Ovary (tissue), 9 donors: Measurements from ENCODE around the gene DHRS7B. TPM values are rescaled to one million over a fixed set of nuclear protein-coding genes. Genes with fewer than 3 reads are reported as not detected.

Source experiments
- DNase-seq, 5 donors: peaks; one replicate each; pipeline ENCODE4 v3.0.0-alpha.2; 2019 to 2020
- H3K27ac ChIP-seq, 2 donors: fragments of 200-600 bp; one replicate each; pipeline versions ENCODE4 v1.5.1 to v1.8.0; 2019 to 2022
- H3K27me3 ChIP-seq: fragments of 200-600 bp; one replicate; pipeline ENCODE4 v1.8.0; 2022
- H3K36me3 ChIP-seq: fragments of 200-600 bp; sonication (generic); one replicate; pipeline ENCODE4 v1.5.1; 2019
- H3K4me1 ChIP-seq: one replicate; pipeline ENCODE4 v1.8.1; 2013; ENCODE audit warnings: mild to moderate bottlenecking, moderate library complexity; ENCODE audit not compliant: insufficient read depth
- H3K4me3 ChIP-seq: fragments of 200-600 bp; sonication (generic); one replicate; pipeline ENCODE4 v1.5.1; 2017
- H3K9me3 ChIP-seq, 2 donors: fragments of 200-600 bp in 1 of 2; sonication (generic) in 1 of 2; one replicate each; pipeline versions ENCODE4 v1.5.1 to v1.8.1; 2013 to 2019; ENCODE audit warnings: mild to moderate bottlenecking in 1 of 2, moderate library complexity in 1 of 2
- CTCF ChIP-seq, 3 donors: fragments of 450-650 bp in 2 of 3; fragments of 200-600 bp in 1 of 3; IDR thresholded peaks; one replicate each; pipeline versions ENCODE4 v1.5.1 to v1.8.0; 2016 to 2022; ENCODE audit warnings: antibody characterized with exemption in 3 of 3, mild to moderate bottlenecking in 1 of 3
- EP300 ChIP-seq: sonication (generic); formaldehyde crosslinking; IDR thresholded peaks from one replicate; pipeline ENCODE4 v1.6.1; 2017; ENCODE audit warnings: antibody characterized with exemption
- POLR2A ChIP-seq: fragments of 450-650 bp; IDR thresholded peaks from one replicate; pipeline ENCODE4 v1.6.1; 2017; ENCODE audit warnings: antibody characterized with exemption, mild to moderate bottlenecking, moderate library complexity
- WGBS, 3 donors: extraction: QIAGEN DNeasy Blood & Tissue Kit in 1 of 3; methylation state at CpG; one replicate each; pipeline versions ENCODE4 v1.1.5 to v1.1.7; 2013 to 2017; 5-methylcytosine and 5-hydroxymethylcytosine counted together
- intact Hi-C, 4 donors: fragments of 100-400 bp; cut with DNase I; formaldehyde crosslinking; loops; one replicate each; pipeline versions ENCODE4 v1.11.0 to v1.15.1; 2022 to 2023
- polyA plus RNA-seq, 2 donors: library from polyadenylated mRNA; stranded (reverse); fragments of 200-250 nt in 1 of 2; fragments of 350-450 nt in 1 of 2; fragmentation: Illumina TruSeq in 1 of 2; extraction: RNeasy Lipid Tissue Mini Kit (QIAGEN cat#74804) in 1 of 2; gene quantifications; one replicate each; pipeline ENCODE4 v1.2.3, GENCODE V29; 2013 to 2014
- total RNA-seq, 7 donors: library from RNA; depleted of rRNA in 2 of 7; stranded (reverse); fragments of >200 nt in 2 of 7; fragmentation: NEBNext Ultra II Directional in 3 of 7; extraction: Animal tissue kit (Norgen Biotek cat#: 25700) in 3 of 7; gene quantifications; one replicate each; pipeline versions ENCODE4 v1.1.0 to v1.2.4, GENCODE V29; 2016 to 2023
- donor health status: DM: no; HTN: no; CAD: no; lungs with moderate emphysema.
- donor health status: DM: no; HTN: no; CAD: no.
- donor health status: Bipolar disorder and iron deficiency.
- donor health status: DM: yes; HTN: yes; CAD: no.
- donor health status: DM: no; HTN: no; CAD: no.
- donor health status: DM: yes; HTN: yes; CAD: no.

DHRS7B gene
- total and polyA plus RNA-seq, 9 donors: 10.7 to 28.3 (median 17.4) TPM

- 72 to 81% (median 77%) methylated on average over 7 of the region's 7 CpGs for WGBS, 3 donors
- no peaks in the 10 kb centered on the region for H3K27me3 ChIP-seq
- intact Hi-C loops: no loop called here
- H3K9me3 ChIP-seq: no peaks in the 10 kb centered on the region
- no peak overlapping the region for H3K27ac ChIP-seq
- no peak for DNase-seq
- peaks cover 13% of the 10 kb centered on the region for H3K4me1 ChIP-seq
- no peak overlapping the region for H3K4me3 ChIP-seq
- no peak for TF ChIP-seq CTCF (IDR thresholded peaks at IDR 0.05)
- TF ChIP-seq POLR2A: no peak
- TF ChIP-seq EP300: no peak
- H3K36me3 ChIP-seq: no peaks in the 10 kb centered on the region
Measured at GRCh38 chr17:21208352-21208751, 81.6 kb downstream of the DHRS7B start.

GRCh38 chr17:21209511-21210175 is 82.9 kb downstream of the DHRS7B start:
- Histone ChIP-seq H3K4me1 (peaks cover 13% of the 10 kb centered on the region), H3K27me3 (no peaks in the 10 kb centered on the region), H3K36me3 (no peaks in the 10 kb centered on the region), H3K27ac (no peak overlapping the region), H3K4me3 (no peak overlapping the region), H3K9me3 (no peaks in the 10 kb centered on the region)
- no peak for DNase-seq
- 80 to 84% (median 83%) methylated on average over 17 of the region's 17 CpGs for WGBS, 3 donors
- intact Hi-C loops: loop anchor here in 1 of 4 donors (10.0 kb wide), 1 partner anchor 85 kb away; the partner anchor contains the start of gene DHRS7B
- TF ChIP-seq CTCF (IDR thresholded peaks at IDR 0.05) (no peak), EP300 (no peak), POLR2A (no peak)

- 60 to 75% (median 62%) methylated on average over 15 of the region's 15 CpGs for WGBS, 3 donors
- Histone ChIP-seq H3K9me3 (no peaks in the 10 kb centered on the region), H3K4me1 (peaks cover 14% of the 10 kb centered on the region), H3K4me3 (no peak overlapping the region), H3K27me3 (no peaks in the 10 kb centered on the region), H3K36me3 (no peaks in the 10 kb centered on the region), H3K27ac (no peak overlapping the region)
- TF ChIP-seq EP300: no peak
- TF ChIP-seq POLR2A: no peak
- TF ChIP-seq CTCF (IDR thresholded peaks at IDR 0.05): no peak
- DNase-seq: no peak
- intact Hi-C loops: loop anchor here in 1 of 4 donors (10.0 kb wide), 1 partner anchor 86 kb away; the partner anchor contains the start of gene DHRS7B
Measured at GRCh38 chr17:21210411-21211076, 83.8 kb downstream of the DHRS7B start.

GRCh38 chr17:21211825-21212479 is 85.2 kb downstream of the DHRS7B start:
- Histone ChIP-seq H3K27me3 (no peaks in the 10 kb centered on the region), H3K9me3 (no peaks in the 10 kb centered on the region), H3K27ac (no peak overlapping the region), H3K36me3 (no peaks in the 10 kb centered on the region), H3K4me3 (no peak overlapping the region), H3K4me1 (peaks cover 14% of the 10 kb centered on the region)
- no peak for DNase-seq
- 65 to 70% (median 70%) methylated on average over 9 of the region's 9 CpGs for WGBS, 3 donors
- intact Hi-C loops: loop anchor here in 1 of 4 donors (10.0 kb wide), 1 partner anchor 87 kb away; the partner anchor contains the start of gene DHRS7B
- TF ChIP-seq POLR2A (no peak), CTCF (IDR thresholded peaks at IDR 0.05) (no peak), EP300 (no peak)
